CD14-positive monocyte (primary cell): ENCODE results near the gene OSBPL8. TPM values are rescaled to one million over a fixed set of nuclear protein-coding genes. Genes with fewer than 3 reads are reported as not detected.
A peak's percentile ranks its signal among the peaks of the same experiment; 100 is the strongest.

Source experiments
- DNase-seq, 3 donors: peaks; one replicate each; pipeline ENCODE4 v3.0.0-alpha.2; 2011 to 2022
- H2AFZ ChIP-seq: 2 replicates; pipeline ENCODE4 v1.6.0; 2012; ENCODE audit warnings: mild to moderate bottlenecking, low read depth, low read length, inconsistent platforms; ENCODE audit not compliant: insufficient read depth, poor library complexity, severe bottlenecking
- H3K27ac ChIP-seq, 2 donors: 1 replicate in 1 of 2; 2 replicates in 1 of 2; pipeline ENCODE4 v1.5.1; 2012 to 2013; ENCODE audit warnings: low read length in 2 of 2, control low read depth in 1 of 2, inconsistent platforms in 1 of 2, low read depth in 1 of 2, mild to moderate bottlenecking in 1 of 2
- H3K27me3 ChIP-seq, 2 donors: one replicate each; pipeline versions ENCODE4 v1.6.0 to v1.6.1; 2011 to 2013; ENCODE audit warnings: low read length in 2 of 2; ENCODE audit not compliant: control insufficient read depth in 2 of 2, insufficient read depth in 2 of 2
- H3K36me3 ChIP-seq, 2 donors: replicated peaks in 1 of 2; 1 replicate in 1 of 2; 2 replicates in 1 of 2; pipeline versions ENCODE4 v1.5.1 to v1.6.1; 2012 to 2013; ENCODE audit warnings: low read length in 2 of 2, control low read depth in 1 of 2, inconsistent platforms in 1 of 2, mild to moderate bottlenecking in 1 of 2; ENCODE audit not compliant: insufficient read depth in 2 of 2, control insufficient read depth in 1 of 2
- H3K4me1 ChIP-seq, 2 donors: 1 replicate in 1 of 2; 2 replicates in 1 of 2; pipeline versions ENCODE4 v1.5.1 to v1.6.1; 2012 to 2013; ENCODE audit warnings: low read length in 2 of 2, control low read depth in 1 of 2, inconsistent platforms in 1 of 2, mild to moderate bottlenecking in 1 of 2, moderate library complexity in 1 of 2; ENCODE audit not compliant: insufficient read depth in 2 of 2, control insufficient read depth in 1 of 2
- H3K4me2 ChIP-seq: replicated peaks from 2 replicates; pipeline ENCODE3; 2012; ENCODE audit warnings: low read length, moderate library complexity, mild to moderate bottlenecking; ENCODE audit not compliant: poor library complexity, severe bottlenecking; ENCODE audit errors: extremely low read depth
- H3K4me3 ChIP-seq, 3 experiments: fragments of 200-600 bp in 1 of 3; sonication (generic) in 1 of 3; replicated peaks in 1 of 3; 1 replicate in 2 of 3; 2 replicates in 1 of 3; pipeline ENCODE4 v1.5.1; 2011 to 2013; ENCODE audit warnings: low read length in 3 of 3, mild to moderate bottlenecking in 3 of 3, control low read depth in 2 of 3, low read depth in 2 of 3, inconsistent platforms in 1 of 3, moderate library complexity in 1 of 3
- H3K79me2 ChIP-seq: 2 replicates; pipeline ENCODE4 v1.6.0; 2012; ENCODE audit warnings: mild to moderate bottlenecking, control low read depth, inconsistent platforms, low read length, moderate library complexity; ENCODE audit not compliant: insufficient read depth
- H3K9ac ChIP-seq: 2 replicates; pipeline ENCODE4 v1.6.0; 2017; ENCODE audit warnings: low read length, mild to moderate bottlenecking; ENCODE audit not compliant: insufficient read depth, poor library complexity, severe bottlenecking
- H3K9me3 ChIP-seq, 2 donors: replicated peaks in 1 of 2; 1 replicate in 1 of 2; 2 replicates in 1 of 2; pipeline versions ENCODE4 v1.5.1 to v1.6.1; 2012 to 2013; ENCODE audit warnings: low read length in 2 of 2, control low read depth in 1 of 2; ENCODE audit not compliant: control insufficient read depth in 1 of 2, insufficient read depth in 1 of 2
- H4K20me1 ChIP-seq: 2 replicates; pipeline ENCODE4 v1.6.0; 2012; ENCODE audit warnings: mild to moderate bottlenecking, low read length, control low read depth, moderate library complexity; ENCODE audit not compliant: insufficient read depth
- H3K27ac Mint-ChIP-seq, 7 donors: one replicate each; pipeline ENCODE4 v1.8.0; 2020; ENCODE audit warnings: mild to moderate bottlenecking in 7 of 7, mixed read lengths in 7 of 7, moderate library complexity in 6 of 7, inconsistent platforms in 2 of 7
- H3K27me3 Mint-ChIP-seq, 3 donors: one replicate each; pipeline ENCODE4 v1.8.0; 2021 to 2022; ENCODE audit warnings: low read depth in 3 of 3, mild to moderate bottlenecking in 3 of 3, mixed read lengths in 3 of 3, moderate library complexity in 3 of 3, inconsistent platforms in 1 of 3
- H3K36me3 Mint-ChIP-seq, 2 donors: one replicate each; pipeline ENCODE4 v1.8.0; 2020; ENCODE audit warnings: mixed read lengths in 2 of 2, inconsistent platforms in 1 of 2, mild to moderate bottlenecking in 1 of 2
- H3K4me1 Mint-ChIP-seq: one replicate; pipeline ENCODE4 v1.8.0; 2020; ENCODE audit warnings: mild to moderate bottlenecking, mixed read lengths
- H3K4me3 Mint-ChIP-seq, 2 donors: one replicate each; pipeline ENCODE4 v1.8.0; 2020; ENCODE audit warnings: mild to moderate bottlenecking in 2 of 2, mixed read lengths in 2 of 2, moderate library complexity in 1 of 2
- H3K9me3 Mint-ChIP-seq, 7 donors: one replicate each; pipeline ENCODE4 v1.8.0; 2020 to 2022; ENCODE audit warnings: mixed read lengths in 7 of 7, mild to moderate bottlenecking in 6 of 7, moderate library complexity in 6 of 7, inconsistent platforms in 2 of 7
- CTCF ChIP-seq: fragments of 200-600 bp; IDR thresholded peaks from one replicate; pipeline ENCODE4 v1.8.0; 2022; ENCODE audit warnings: antibody characterized with exemption, mild to moderate bottlenecking
- WGBS: methylation state at CpG from one replicate; pipeline ENCODE4 v1.1.5; 2013; ENCODE audit warnings: missing lambda C conversion rate; ENCODE audit not compliant: insufficient coverage; 5-methylcytosine and 5-hydroxymethylcytosine counted together
- intact Hi-C, 2 donors: fragments of 100-400 bp; cut with micrococcal nuclease; formaldehyde crosslinking; loops; one replicate each; pipeline versions ENCODE4 v1.15.0 to v1.15.1; 2023
- polyA plus RNA-seq, 3 donors: library from polyadenylated mRNA; depleted of rRNA in 1 of 3; unstranded in 2 of 3; stranded (reverse) in 1 of 3; fragments of 300-500 nt in 2 of 3; fragments of >200 nt in 1 of 3; fragmentation: Illumina TruSeq in 2 of 3; gene quantifications; 1 replicate in 2 of 3; 2 replicates in 1 of 3; pipeline ENCODE4 v1.2.3, GENCODE V29; 2012 to 2021

Gene OSBPL8
- polyA plus RNA-seq, 3 donors = 25.3 to 167 (median 147) TPM

- intact Hi-C loops = no loop called here
- no peak for DNase-seq
- Histone ChIP-seq H3K79me2 (no peaks in the 10 kb centered on the region), H2AFZ (no peak overlapping the region), H3K4me1 (no peaks in the 10 kb centered on the region), H3K36me3 (peaks cover 74 to 82% of the 10 kb centered on the region in 2 donors), H3K27ac (no peak overlapping the region), H3K4me3 (no peak overlapping the region), H3K4me2 (no peak overlapping the region), H3K9ac (no peak overlapping the region), H3K9me3 (no peaks in the 10 kb centered on the region), H3K27me3 (no peaks in the 10 kb centered on the region), H4K20me1 (peaks cover 16% of the 10 kb centered on the region)
- no peak for TF ChIP-seq CTCF
- Mint-ChIP-seq H3K27me3 (no peaks in the 10 kb centered on the region), H3K27ac (no peak overlapping the region), H3K36me3 (peaks cover 46 to 62% of the 10 kb centered on the region in 2 donors), H3K4me3 (no peak overlapping the region), H3K9me3 (no peaks in the 10 kb centered on the region), H3K4me1 (no peaks in the 10 kb centered on the region)
Observed at GRCh38 chr12:76398106-76398505, 161.5 kb downstream of the OSBPL8 start.

- Histone ChIP-seq H2AFZ (no peak overlapping the region), H3K27ac (no peak overlapping the region), H3K36me3 (peaks cover 80 to 92% of the 10 kb centered on the region in 2 donors), H3K4me2 (no peak overlapping the region), H3K9me3 (no peaks in the 10 kb centered on the region), H3K4me3 (no peak overlapping the region), H3K79me2 (no peaks in the 10 kb centered on the region), H3K9ac (no peak overlapping the region), H4K20me1 (peaks cover 12% of the 10 kb centered on the region), H3K4me1 (no peaks in the 10 kb centered on the region), H3K27me3 (no peaks in the 10 kb centered on the region)
- H3K27me3 Mint-ChIP-seq = peaks cover 0 to 1% (median 0%) of the 10 kb centered on the region in 3 donors
- H3K4me1 Mint-ChIP-seq = no peaks in the 10 kb centered on the region
- DNase-seq = no peak
- peaks cover 66 to 81% of the 10 kb centered on the region in 2 donors for H3K36me3 Mint-ChIP-seq
- H3K9me3 Mint-ChIP-seq = no peaks in the 10 kb centered on the region
- intact Hi-C loops = no loop called here
- no CpG with 5 or more reads among the region's 1 CpG for WGBS
- H3K4me3 Mint-ChIP-seq = no peak overlapping the region
- peak overlapping the region in 2 of 7 donors; percentile 1 to 46 for H3K27ac Mint-ChIP-seq
- no peak for TF ChIP-seq CTCF
Observed at GRCh38 chr12:76391461-76391860, 168.1 kb downstream of the OSBPL8 start.
